GM19240 (cell line): Measurements from ENCODE around the gene DLGAP1.

Source experiments
- DNase-seq: peaks from one replicate; pipeline ENCODE4 v3.0.0; 2011; ENCODE audit warnings: low spot score; ENCODE audit not compliant: insufficient read length

DLGAP1 gene

GRCh38 chr18:4007846-4008245 is 447.3 kb downstream of the DLGAP1 start:
- DNase-seq = no peak

- DNase-seq = no peak
Observed at GRCh38 chr18:4004183-4004829, 450.8 kb downstream of the DLGAP1 start.

DNA sequence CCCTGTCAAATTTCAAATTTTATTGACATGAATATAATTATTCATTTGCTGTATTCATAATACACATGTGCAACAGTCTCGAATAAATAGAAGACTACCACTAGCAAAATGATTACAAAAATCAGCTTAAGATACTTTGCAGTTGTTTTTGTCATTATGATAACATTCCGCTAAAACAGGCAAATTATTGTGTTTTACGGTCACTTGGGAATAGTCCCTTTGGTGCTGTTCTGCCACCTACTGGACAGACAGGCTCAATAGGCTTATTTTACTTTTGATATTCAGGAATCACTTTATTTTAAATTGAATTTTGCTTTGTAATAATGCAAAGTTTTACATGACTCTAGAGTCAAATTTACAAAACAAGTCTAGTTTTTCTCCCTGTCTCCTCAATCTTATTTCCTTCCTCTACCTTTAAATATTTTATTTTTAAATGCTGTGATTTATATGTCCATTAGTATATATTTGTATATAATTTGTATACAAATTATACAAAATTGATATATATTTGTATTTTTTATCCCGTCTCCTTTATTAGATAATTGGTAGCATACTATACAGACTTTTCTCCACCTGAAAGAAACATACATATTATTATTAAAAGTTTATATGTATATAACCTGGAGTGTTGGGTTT is 456.3 kb downstream of the DLGAP1 start:
- DNase-seq = no peak

GRCh38 chr18:3995476-3996102 is 459.5 kb downstream of the DLGAP1 start:
- peak; percentile 6 for DNase-seq

GRCh38 chr18:3993941-3994687 is 461.0 kb downstream of the DLGAP1 start:
- no peak for DNase-seq

GRCh38 chr18:3985664-3986063 is 469.4 kb downstream of the DLGAP1 start:
- DNase-seq = no peak

DNA sequence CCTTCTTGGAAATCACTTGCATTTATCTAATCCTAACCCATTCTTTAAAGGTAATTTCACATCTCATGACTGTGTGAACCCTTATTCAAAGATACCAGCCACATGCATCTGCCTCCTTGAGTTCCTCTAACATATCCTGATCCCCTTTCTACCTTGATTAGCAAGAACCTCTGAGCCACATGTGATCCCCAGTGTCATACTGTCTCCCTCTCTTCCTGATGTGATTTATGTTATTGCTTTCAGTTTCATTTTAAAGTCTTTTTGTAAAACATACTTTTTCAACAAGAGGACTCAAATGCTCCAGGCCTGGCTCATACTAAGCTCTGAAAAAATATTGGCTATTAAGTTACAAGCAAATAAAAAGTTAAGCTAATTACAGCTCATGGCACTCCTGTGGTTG is 470.1 kb downstream of the DLGAP1 start:
- DNase-seq = no peak

DNA sequence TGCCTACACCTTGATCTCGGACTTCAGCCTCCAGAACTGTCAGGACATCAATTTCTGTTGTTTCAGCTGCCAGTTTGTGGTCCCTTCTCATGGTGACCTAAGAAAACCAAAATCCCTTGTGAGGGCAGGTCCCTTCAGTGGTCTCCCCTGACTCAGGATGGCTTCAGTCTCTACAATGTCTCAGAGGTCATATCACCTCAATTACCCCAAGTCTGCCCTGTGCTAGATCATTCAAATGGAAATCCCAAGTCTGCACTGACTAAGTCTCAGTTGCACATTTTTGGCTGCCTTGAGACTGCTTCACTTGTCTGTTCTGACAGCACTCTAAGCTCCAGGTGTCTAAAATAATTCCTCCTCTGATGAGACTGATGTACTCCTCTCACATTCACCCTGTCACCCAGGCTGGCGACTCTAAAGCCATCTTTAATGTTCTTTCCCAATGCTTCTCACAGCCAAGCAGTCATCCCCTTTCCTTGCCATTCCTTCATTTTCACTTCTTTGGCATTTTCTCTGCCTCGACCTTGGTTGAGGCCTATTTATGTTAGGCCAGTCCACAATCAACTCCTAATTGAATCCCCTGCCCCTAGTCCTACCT is 470.8 kb downstream of the DLGAP1 start:
- no peak for DNase-seq

- no peak for DNase-seq
Observed at GRCh38 chr18:3983351-3983969, 471.6 kb downstream of the DLGAP1 start.

DNA sequence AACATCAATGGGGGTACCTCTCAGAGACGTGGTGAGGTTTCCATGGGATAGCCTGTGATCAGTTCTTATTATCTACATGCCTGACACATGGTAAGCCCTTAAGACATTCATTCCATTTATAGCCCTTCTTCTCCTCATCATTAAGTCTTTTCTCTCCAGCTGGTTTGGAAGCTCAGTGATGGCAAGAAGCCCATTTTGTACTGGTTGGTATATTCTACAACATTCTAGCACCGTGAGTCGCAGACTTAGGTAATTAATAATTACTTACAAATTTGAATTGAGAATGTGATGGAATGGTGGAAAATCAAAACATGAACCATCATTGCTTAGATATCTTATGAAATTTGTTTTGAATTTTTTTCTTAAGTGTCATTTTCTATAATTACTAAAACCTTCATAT is 472.6 kb downstream of the DLGAP1 start:
- DNase-seq = no peak

DNA sequence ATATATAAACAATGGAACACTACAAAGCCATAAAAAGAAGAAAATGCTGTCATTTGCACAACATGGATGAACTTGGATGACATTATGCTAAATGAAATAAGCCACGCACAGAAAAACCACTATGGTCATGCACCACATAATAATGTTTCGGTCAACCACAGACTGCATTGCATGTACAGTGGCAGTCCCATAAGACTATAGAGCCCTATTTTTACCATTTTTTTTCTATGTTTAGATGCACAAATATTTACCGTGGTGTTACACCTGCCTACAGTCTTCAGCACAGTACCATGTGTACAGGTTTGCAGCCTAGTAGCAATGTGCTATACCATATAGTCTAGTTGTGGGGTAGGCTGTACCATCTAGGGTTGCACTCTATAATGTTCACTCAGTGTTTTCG is 476.1 kb downstream of the DLGAP1 start:
- no peak for DNase-seq

DNA sequence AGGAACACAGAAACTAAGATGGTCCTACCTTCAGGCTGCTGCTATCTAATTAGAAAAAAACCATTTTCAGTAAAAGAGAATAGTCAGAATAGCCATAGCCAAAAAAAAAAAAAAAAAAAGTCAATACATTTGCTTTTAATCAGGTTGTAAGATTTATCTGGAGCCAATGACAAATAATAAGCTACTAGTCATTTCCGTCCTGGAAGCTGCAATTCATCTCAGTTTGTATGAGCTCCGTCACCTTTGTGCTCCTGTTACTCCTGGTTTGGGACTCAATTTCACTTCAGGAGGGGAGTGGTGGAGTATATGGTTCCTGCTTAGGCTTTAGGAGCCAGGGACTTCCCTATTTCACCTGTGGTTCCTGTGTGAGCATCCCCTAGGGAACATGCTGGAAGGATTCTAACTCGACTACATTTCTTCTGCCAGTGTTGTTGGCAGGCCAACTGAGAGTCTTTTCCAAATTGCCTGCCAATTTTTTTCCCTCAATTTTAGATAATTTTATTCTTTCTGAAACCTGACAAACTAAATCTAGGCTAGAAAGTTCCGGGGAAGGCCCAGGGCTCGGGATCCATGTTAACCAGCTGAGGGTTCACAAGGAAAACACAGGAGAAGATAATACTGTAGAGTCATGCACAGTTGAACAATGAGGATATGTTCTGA is 481.8 kb downstream of the DLGAP1 start:
- no peak for DNase-seq

- DNase-seq = no peak
Observed at GRCh38 chr18:3972291-3972930, 482.7 kb downstream of the DLGAP1 start.

GRCh38 chr18:3970929-3971328 is 484.2 kb downstream of the DLGAP1 start:
- no peak for DNase-seq

DNA sequence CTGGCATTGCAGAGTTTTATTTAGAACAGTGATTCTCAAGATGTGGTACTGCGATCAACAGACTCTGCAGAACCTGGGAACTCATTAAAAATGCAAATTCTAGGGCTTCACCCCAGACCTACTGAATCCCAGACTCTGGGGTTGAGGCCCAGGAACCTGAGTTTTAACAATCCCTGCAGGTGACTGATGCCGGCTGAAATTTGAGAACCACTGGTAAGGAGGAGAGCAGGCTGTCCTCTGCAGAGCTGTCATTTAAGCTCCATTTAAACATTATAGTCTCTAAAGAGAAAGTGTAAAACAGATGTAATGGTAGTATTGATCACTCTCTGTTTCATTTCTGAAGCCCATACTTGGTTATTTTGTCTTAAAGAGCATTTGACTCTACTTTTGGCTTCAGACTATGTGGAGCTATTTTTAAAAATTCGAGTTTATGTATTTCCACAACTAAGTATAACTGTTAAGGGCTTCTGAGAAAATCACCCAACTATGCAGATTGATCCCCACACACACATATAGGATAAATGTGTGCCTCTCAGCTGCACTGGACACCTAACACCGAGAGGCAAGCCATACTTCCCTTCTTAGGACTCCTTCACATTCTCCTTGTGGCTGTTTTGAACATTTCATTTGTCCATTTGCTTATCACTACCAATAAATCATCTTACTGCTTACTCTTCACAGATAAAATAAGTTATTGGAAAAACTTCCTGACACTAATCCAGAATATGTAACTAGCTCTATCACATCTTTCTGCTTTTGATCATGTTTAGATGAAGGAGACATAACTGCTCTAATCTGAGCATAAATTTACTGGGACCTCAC is 487.5 kb downstream of the DLGAP1 start:
- DNase-seq = no peak

GRCh38 chr18:3966642-3967358 is 488.3 kb downstream of the DLGAP1 start:
- DNase-seq = no peak

- no peak for DNase-seq
Observed at GRCh38 chr18:3966246-3966641, 488.9 kb downstream of the DLGAP1 start.

DNA sequence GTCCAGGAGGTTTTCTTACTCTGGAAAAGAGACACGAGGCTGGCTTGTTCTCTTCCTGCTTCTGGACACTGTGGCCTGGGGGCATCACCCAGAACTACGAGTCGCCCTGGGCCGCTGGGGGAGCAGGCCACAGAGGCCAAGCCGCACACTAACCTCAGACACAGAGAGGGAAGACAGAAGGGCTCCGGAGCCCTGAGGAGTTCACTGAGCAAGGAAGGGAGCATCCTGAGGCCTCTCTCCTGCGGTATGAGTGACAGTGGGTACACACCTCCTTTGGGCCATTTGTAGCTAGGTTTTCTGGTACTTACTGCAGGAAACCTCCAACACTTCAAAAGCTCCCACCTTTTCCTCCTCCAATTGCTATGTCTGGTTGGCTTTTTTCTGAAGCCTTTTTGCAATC is 494.1 kb downstream of the DLGAP1 start:
- DNase-seq = no peak

- DNase-seq = no peak
Observed at GRCh38 chr18:3960142-3960541, 495.0 kb downstream of the DLGAP1 start.
